HG02885 (cell line): ENCODE data around the gene CPNE5.

ENCODE experiments used
- ATAC-seq: cut with Tn5 transposase; IDR thresholded peaks from one replicate; pipeline ENCODE4 v1.9.1; 2021; ENCODE audit warnings: mild to moderate bottlenecking; ENCODE audit not compliant: unreplicated experiment, poor library complexity

CPNE5 gene

GRCh38 chr6:36752187-36752885 lies 86.9 kb downstream of the CPNE5 start:
- ATAC-seq, result no peak

- ATAC-seq, result no peak
Observed at GRCh38 chr6:36751833-36752186, 87.4 kb downstream of the CPNE5 start.

- ATAC-seq, result no peak
Observed at GRCh38 chr6:36751091-36751490, 88.2 kb downstream of the CPNE5 start.

- ATAC-seq, result no peak
Observed at GRCh38 chr6:36749829-36750489, 89.3 kb downstream of the CPNE5 start.

- ATAC-seq, result no peak
Observed at GRCh38 chr6:36746251-36746650, 93.0 kb downstream of the CPNE5 start.

GRCh38 chr6:36745836-36746235 lies 93.4 kb downstream of the CPNE5 start:
- ATAC-seq, result no peak

GRCh38 chr6:36745283-36745682 lies 94.0 kb downstream of the CPNE5 start:
- ATAC-seq, result no peak

- ATAC-seq, result no peak
Observed at GRCh38 chr6:36744304-36744673, 95.0 kb downstream of the CPNE5 start.

GRCh38 chr6:36743538-36744303 lies 95.5 kb downstream of the CPNE5 start:
- no peak for ATAC-seq

GRCh38 chr6:36743032-36743431 lies 96.2 kb downstream of the CPNE5 start:
- ATAC-seq, result no peak

- ATAC-seq, result no peak
Observed at GRCh38 chr6:36742146-36742545, 97.1 kb downstream of the CPNE5 start.

GRCh38 chr6:36740818-36741179 lies 98.4 kb downstream of the CPNE5 start:
- no peak for ATAC-seq

- no peak for ATAC-seq
Observed at GRCh38 chr6:36739947-36740817, 99.1 kb downstream of the CPNE5 start.

GRCh38 chr6:36738108-36738507 lies 101.1 kb downstream of the CPNE5 start:
- no peak for ATAC-seq

- no peak for ATAC-seq
Observed at GRCh38 chr6:36737043-36737785, 102.0 kb downstream of the CPNE5 start.

GRCh38 chr6:36735110-36736071 lies 103.9 kb downstream of the CPNE5 start:
- no peak for ATAC-seq

GRCh38 chr6:36734486-36735060 lies 104.7 kb downstream of the CPNE5 start:
- no peak for ATAC-seq

GRCh38 chr6:36733300-36733699 lies 105.9 kb downstream of the CPNE5 start:
- ATAC-seq, result no peak
